Endothelial cell (in vitro differentiated cells): ENCODE results near the gene SEC63. TPM values are rescaled to one million over a fixed set of nuclear protein-coding genes. Genes with fewer than 3 reads are reported as not detected.
A peak's percentile ranks its signal among the peaks of the same experiment; 100 is the strongest.
"Not testable (repeated sequence)": the region's sequence is repeated elsewhere in the genome, so short reads cannot be mapped to it uniquely, and the experiment has no call there.

Experiments
- DNase-seq: peaks from one replicate; pipeline ENCODE4 v3.0.0; 2021; ENCODE audit warnings: low spot score
- H3K27ac Mint-ChIP-seq: one replicate; pipeline ENCODE4 v1.8.0; 2021; ENCODE audit warnings: mixed read lengths, inconsistent platforms; ENCODE audit not compliant: unreplicated experiment
- H3K27me3 Mint-ChIP-seq: one replicate; pipeline ENCODE4 v1.8.0; 2021; ENCODE audit warnings: mild to moderate bottlenecking, moderate library complexity, mixed read lengths, inconsistent platforms; ENCODE audit not compliant: unreplicated experiment
- H3K36me3 Mint-ChIP-seq: one replicate; pipeline ENCODE4 v1.8.0; 2021; ENCODE audit warnings: mild to moderate bottlenecking, low read depth, mixed read lengths, inconsistent platforms; ENCODE audit not compliant: unreplicated experiment
- H3K4me1 Mint-ChIP-seq: one replicate; pipeline ENCODE4 v1.8.0; 2021; ENCODE audit warnings: mild to moderate bottlenecking, mixed read lengths, inconsistent platforms; ENCODE audit not compliant: unreplicated experiment
- H3K4me3 Mint-ChIP-seq: one replicate; pipeline ENCODE4 v1.8.0; 2021; ENCODE audit warnings: mild to moderate bottlenecking, mixed read lengths, inconsistent platforms; ENCODE audit not compliant: unreplicated experiment
- H3K9me3 Mint-ChIP-seq: one replicate; pipeline ENCODE4 v1.8.0; 2021; ENCODE audit warnings: mixed read lengths, inconsistent platforms; ENCODE audit not compliant: unreplicated experiment
- total RNA-seq: library from RNA; stranded (reverse); fragmentation: NEBNext Ultra II Directional; extraction: Animal tissue kit (Norgen Biotek cat#: 25700); gene quantifications from one replicate; pipeline ENCODE4 v1.2.1, GENCODE V29; 2021; ENCODE audit not compliant: unreplicated experiment
- TF ChIP-seq, protein P1 (sequence below): fragments of 200-600 bp; sonication (generic); IDR thresholded peaks from one replicate; pipeline ENCODE4 v1.5.0; 2021; ENCODE audit warnings: antibody characterized with exemption; ENCODE audit not compliant: unreplicated experiment

SEC63 gene
- total RNA-seq, 1 donor from 2014 or later = 120 TPM

DNA sequence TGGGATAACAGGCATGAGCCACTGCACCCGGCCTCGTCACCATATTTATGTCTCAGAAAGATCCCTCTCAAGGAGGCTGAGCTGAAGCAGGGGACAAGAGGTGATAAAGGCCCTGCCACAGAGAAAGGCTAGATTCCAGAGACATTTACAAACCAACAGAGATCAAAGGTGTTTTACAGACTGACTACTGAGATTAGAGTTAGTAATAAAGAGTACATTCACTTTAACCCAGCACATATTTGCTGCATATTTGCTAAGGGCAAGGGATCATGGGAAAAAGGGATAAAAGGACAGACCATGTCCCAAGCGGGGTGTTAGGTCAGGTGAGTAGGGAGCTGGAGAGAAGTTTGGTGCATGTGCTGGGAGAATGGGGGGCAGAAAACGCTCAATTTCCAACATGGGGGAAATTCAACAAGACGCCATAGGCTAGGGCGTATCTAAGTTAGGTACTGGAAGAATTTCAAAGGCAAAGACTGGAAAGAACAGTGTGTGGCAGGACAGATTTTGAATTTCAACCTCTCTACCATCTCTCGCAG is 43.8 kb upstream of the SEC63 start:
- Mint-ChIP-seq H3K27ac (no peak overlapping the region), H3K27me3 (peaks cover 2% of the 10 kb centered on the region)

DNA sequence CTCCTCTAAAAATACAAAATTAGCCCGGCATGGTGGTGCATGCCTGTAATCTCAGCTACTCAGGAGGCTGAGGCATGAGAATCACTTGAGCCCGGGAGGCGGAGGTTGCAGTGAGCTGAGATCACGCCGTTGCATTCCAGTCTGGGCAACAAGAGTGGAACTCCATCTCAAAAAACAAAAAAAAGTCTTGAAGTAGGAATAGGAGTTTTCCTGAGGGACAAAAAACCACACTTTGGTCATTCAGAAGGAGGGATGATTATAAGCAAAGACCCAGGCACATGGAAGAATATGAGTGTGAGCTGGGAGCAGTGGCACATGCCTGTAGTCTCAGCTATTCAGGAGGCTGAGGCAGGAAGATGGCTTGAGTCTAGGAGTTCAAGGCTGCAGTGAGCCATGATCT is 42.3 kb upstream of the SEC63 start:
- H3K27ac Mint-ChIP-seq, H3K27me3 Mint-ChIP-seq, H3K4me3 Mint-ChIP-seq, H3K9me3 Mint-ChIP-seq, H3K36me3 Mint-ChIP-seq, DNase-seq: not testable (repeated sequence)
- peaks cover 14% of the 10 kb centered on the region for H3K4me1 Mint-ChIP-seq

More for the DNA sequence above, 43.8 kb upstream of the SEC63 start:
- TF ChIP-seq, protein P1, sequence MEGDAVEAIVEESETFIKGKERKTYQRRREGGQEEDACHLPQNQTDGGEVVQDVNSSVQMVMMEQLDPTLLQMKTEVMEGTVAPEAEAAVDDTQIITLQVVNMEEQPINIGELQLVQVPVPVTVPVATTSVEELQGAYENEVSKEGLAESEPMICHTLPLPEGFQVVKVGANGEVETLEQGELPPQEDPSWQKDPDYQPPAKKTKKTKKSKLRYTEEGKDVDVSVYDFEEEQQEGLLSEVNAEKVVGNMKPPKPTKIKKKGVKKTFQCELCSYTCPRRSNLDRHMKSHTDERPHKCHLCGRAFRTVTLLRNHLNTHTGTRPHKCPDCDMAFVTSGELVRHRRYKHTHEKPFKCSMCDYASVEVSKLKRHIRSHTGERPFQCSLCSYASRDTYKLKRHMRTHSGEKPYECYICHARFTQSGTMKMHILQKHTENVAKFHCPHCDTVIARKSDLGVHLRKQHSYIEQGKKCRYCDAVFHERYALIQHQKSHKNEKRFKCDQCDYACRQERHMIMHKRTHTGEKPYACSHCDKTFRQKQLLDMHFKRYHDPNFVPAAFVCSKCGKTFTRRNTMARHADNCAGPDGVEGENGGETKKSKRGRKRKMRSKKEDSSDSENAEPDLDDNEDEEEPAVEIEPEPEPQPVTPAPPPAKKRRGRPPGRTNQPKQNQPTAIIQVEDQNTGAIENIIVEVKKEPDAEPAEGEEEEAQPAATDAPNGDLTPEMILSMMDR = no peak
- no peaks in the 10 kb centered on the region for H3K9me3 Mint-ChIP-seq
- no peak overlapping the region for H3K4me3 Mint-ChIP-seq
- no peaks in the 10 kb centered on the region for H3K36me3 Mint-ChIP-seq
- no peak for DNase-seq
- H3K4me1 Mint-ChIP-seq = peaks cover 14% of the 10 kb centered on the region

DNA sequence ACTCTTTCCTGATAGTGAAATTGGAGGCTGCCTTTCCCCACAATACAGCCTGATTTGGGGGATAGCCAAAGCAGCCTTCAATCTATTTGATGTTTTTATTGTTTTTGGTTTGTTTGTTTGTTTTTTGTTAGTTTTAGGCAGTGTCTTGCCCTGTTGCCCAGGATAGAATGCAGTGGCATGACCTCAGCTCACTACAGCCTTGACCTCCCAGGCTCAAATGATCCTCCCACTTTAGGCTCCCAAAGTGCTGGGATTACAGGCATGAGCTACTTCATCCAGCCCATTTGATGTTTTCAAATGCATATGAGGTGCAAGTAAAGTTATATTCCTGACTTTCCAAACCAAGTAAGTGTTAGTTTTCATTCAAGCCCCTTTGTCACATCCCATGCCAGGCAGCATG is 41.3 kb upstream of the SEC63 start:
- peaks cover 2% of the 10 kb centered on the region for H3K27me3 Mint-ChIP-seq
- no peak overlapping the region for H3K27ac Mint-ChIP-seq
- TF ChIP-seq, protein P1 = no peak
- no peak for DNase-seq
- no peaks in the 10 kb centered on the region for H3K9me3 Mint-ChIP-seq
- peaks cover 14% of the 10 kb centered on the region for H3K4me1 Mint-ChIP-seq
- no peak overlapping the region for H3K4me3 Mint-ChIP-seq
- H3K36me3 Mint-ChIP-seq = no peaks in the 10 kb centered on the region

DNA sequence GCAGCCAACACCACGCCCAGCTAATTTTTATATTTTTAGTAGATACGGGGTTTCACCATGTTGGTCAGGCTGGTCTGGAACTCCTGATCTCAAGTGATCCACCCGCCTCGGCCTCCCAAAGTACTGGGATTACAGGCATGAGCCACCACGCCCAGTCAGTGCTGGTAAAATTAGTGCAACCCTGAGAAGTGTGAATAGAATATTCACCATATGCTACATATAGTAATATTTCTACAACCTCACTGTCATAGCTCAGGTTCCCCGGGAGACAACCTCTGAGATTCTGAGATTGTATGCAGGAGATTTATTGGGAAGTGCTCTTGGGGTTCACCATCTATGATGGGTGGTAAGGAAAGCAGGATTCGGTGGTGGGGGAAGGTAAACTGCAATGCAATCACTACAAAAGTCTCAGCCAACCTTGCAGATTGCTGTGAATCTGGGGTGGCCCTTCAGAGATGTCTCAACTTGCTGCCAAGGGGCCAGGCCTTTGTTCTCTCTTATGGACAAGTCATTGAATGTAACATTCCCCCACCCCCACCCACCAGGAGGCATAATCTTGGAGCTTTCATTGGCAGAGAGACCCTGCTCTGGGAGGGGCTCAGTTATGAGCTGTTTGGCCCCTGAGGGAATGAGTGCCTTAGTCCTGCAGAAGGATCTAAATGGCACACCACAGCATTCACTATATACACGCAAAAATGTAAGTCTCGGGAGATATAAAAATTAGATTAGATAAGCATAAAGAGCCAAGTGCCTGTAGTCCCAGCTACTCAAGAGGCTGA is 34.0 kb upstream of the SEC63 start:
- no peak for DNase-seq
- peak overlapping the region; percentile 25 for H3K27ac Mint-ChIP-seq
- no peak overlapping the region for H3K4me3 Mint-ChIP-seq
- peaks cover 3% of the 10 kb centered on the region for H3K27me3 Mint-ChIP-seq
- TF ChIP-seq, protein P1 = no peak
- peaks cover 30% of the 10 kb centered on the region for H3K4me1 Mint-ChIP-seq
- H3K9me3 Mint-ChIP-seq = no peaks in the 10 kb centered on the region
- H3K36me3 Mint-ChIP-seq = peaks cover 8% of the 10 kb centered on the region

DNA sequence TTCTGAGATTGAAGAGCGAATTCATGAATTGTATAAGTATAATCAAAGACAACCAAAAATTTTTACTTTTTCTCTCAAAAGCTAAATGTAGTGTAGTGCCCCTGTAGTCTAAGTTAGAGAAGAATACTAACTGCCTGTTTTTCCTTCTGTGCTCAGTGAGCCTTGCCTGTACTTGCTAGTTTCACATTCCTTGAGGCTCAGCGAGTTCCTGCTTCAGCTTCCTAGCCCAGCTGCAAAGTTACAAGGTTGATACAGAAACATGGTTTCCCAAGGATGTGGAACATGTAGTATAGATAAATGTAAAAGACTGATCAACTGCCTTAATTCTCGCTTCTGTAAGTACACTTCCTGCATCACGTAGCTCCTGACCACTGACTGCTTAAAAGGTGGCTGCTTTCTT is 33.1 kb upstream of the SEC63 start:
- DNase-seq = no peak
- Mint-ChIP-seq H3K27ac (peak overlapping the region; percentile 97), H3K4me1 (peaks cover 30% of the 10 kb centered on the region), H3K9me3 (no peaks in the 10 kb centered on the region), H3K27me3 (peaks cover 3% of the 10 kb centered on the region), H3K4me3 (no peak overlapping the region), H3K36me3 (peaks cover 8% of the 10 kb centered on the region)
- TF ChIP-seq, protein P1 = no peak

DNA sequence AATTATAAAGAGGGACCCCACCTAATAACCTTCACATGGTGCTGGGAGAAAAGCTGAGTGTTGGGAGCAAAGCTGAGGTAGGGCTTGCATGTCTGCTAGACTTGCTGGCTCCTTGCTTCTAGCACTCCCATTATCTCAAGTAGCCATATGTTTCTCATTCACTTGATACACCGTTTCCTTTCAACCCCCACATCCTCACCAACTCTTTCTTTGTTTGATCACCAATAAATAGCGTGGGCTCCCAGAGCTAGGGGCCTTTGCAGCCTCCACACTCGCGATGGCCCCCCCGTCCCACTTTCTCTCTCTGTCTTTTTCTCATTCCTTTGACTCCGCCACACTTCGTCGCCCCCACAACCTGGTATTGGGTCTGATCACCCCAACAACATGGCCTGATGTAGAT is 32.6 kb upstream of the SEC63 start:
- H3K9me3 Mint-ChIP-seq, H3K4me3 Mint-ChIP-seq, H3K27me3 Mint-ChIP-seq, H3K36me3 Mint-ChIP-seq: not testable (repeated sequence)
- peak overlapping the region; percentile 97 for H3K27ac Mint-ChIP-seq
- peak; percentile 11 for DNase-seq
- peaks cover 30% of the 10 kb centered on the region for H3K4me1 Mint-ChIP-seq
